GM23338 (cell line): ENCODE results near the gene SERTAD3. TPM values are rescaled to one million over a fixed set of nuclear protein-coding genes. Genes with fewer than 3 reads are reported as not detected.

Experiments
- ATAC-seq: fragments of 200-7000 bp; cut with Tn5 transposase; 3 replicates; pipeline ENCODE4 v1.9.1; 2020
- DNase-seq: peaks from one replicate; pipeline ENCODE4 v3.0.0-alpha.2; 2015; ENCODE audit warnings: low spot score
- H2AFZ ChIP-seq: fragments of 200-600 bp; sonication (generic); 2 replicates; pipeline ENCODE4 v1.8.0; 2016; ENCODE audit warnings: antibody characterized with exemption, mild to moderate bottlenecking, moderate library complexity
- H3F3A ChIP-seq: fragments of 200-600 bp; sonication (generic); replicated peaks from 2 replicates; pipeline ENCODE4 v1.8.0; 2017; ENCODE audit warnings: antibody characterized with exemption, mixed run types, low read depth
- H3K27ac ChIP-seq: fragments of 200-600 bp; sonication (generic); 2 replicates; pipeline ENCODE4 v1.6.1; 2016; ENCODE audit warnings: low read depth
- H3K27me3 ChIP-seq: fragments of 200-600 bp; sonication (generic); 2 replicates; pipeline ENCODE4 v1.8.0; 2016; ENCODE audit warnings: mild to moderate bottlenecking, mixed run types, moderate library complexity; ENCODE audit not compliant: insufficient read depth
- H3K36me3 ChIP-seq: fragments of 200-600 bp; sonication (generic); 2 replicates; pipeline ENCODE4 v1.8.0; 2016; ENCODE audit warnings: mild to moderate bottlenecking; ENCODE audit not compliant: insufficient read depth
- H3K4me1 ChIP-seq: fragments of 200-600 bp; sonication (generic); 2 replicates; pipeline ENCODE4 v1.8.0; 2016; ENCODE audit warnings: mild to moderate bottlenecking, moderate library complexity; ENCODE audit not compliant: insufficient read depth
- H3K4me2 ChIP-seq: fragments of 200-600 bp; sonication (generic); 2 replicates; pipeline ENCODE4 v1.7.1; 2017; ENCODE audit warnings: mixed run types
- H3K4me3 ChIP-seq: fragments of 200-600 bp; sonication (generic); 2 replicates; pipeline ENCODE4 v1.6.1; 2016; ENCODE audit warnings: mixed run types
- H3K79me2 ChIP-seq: fragments of 200-600 bp; sonication (generic); replicated peaks from 2 replicates; pipeline ENCODE4 v1.8.0; 2017; ENCODE audit warnings: mild to moderate bottlenecking; ENCODE audit not compliant: insufficient read depth
- H3K9me2 ChIP-seq: fragments of 200-600 bp; sonication (generic); 2 replicates; pipeline ENCODE4 v1.8.0; 2017; ENCODE audit not compliant: insufficient read depth
- H4K20me1 ChIP-seq: fragments of 200-600 bp; sonication (generic); replicated peaks from 2 replicates; pipeline ENCODE4 v1.8.0; 2017; ENCODE audit warnings: mild to moderate bottlenecking; ENCODE audit not compliant: insufficient read depth
- H3K27ac Mint-ChIP-seq: 2 replicates; pipeline ENCODE4 v1.8.0; 2020; ENCODE audit warnings: inconsistent platforms, mild to moderate bottlenecking, moderate library complexity, mixed read lengths
- H3K27me3 Mint-ChIP-seq: 3 replicates; pipeline ENCODE4 v1.8.0; 2022; ENCODE audit warnings: low read depth, mild to moderate bottlenecking, moderate library complexity, mixed read lengths, inconsistent platforms; ENCODE audit not compliant: insufficient read depth, poor library complexity
- H3K36me3 Mint-ChIP-seq: 3 replicates; pipeline ENCODE4 v1.8.0; 2021; ENCODE audit warnings: low read depth, mild to moderate bottlenecking, inconsistent platforms, moderate library complexity, mixed read lengths
- H3K4me1 Mint-ChIP-seq: 3 replicates; pipeline ENCODE4 v1.8.0; 2020; ENCODE audit warnings: mild to moderate bottlenecking, inconsistent platforms, mixed read lengths
- H3K4me3 Mint-ChIP-seq: 3 replicates; pipeline ENCODE4 v1.8.0; 2021; ENCODE audit warnings: moderate library complexity, mild to moderate bottlenecking, inconsistent platforms, mixed read lengths
- H3K9me3 Mint-ChIP-seq: 3 replicates; pipeline ENCODE4 v1.8.0; 2020; ENCODE audit warnings: moderate library complexity, mild to moderate bottlenecking, inconsistent platforms, mixed read lengths
- CREB1 ChIP-seq: fragments of 250-450 bp; sonication (Bioruptor Pico); IDR thresholded peaks from 2 replicates; pipeline ENCODE4 v1.5.0; 2020; ENCODE audit warnings: low read depth, mild to moderate bottlenecking, moderate library complexity
- CTCF ChIP-seq, 2 experiments: fragments of 200-600 bp in 1 of 2; sonication (generic) in 1 of 2; conservative IDR thresholded peaks; 2 replicates each; pipeline versions ENCODE4 v1.5.1 to v1.6.1; 2016 to 2017; ENCODE audit warnings: antibody characterized with exemption in 2 of 2, low read depth in 2 of 2, mild to moderate bottlenecking in 2 of 2, moderate library complexity in 1 of 2
- ETS1 ChIP-seq: IDR thresholded peaks from 2 replicates; pipeline ENCODE4 v1.6.1; 2016; ENCODE audit warnings: antibody characterized with exemption
- EZH2 ChIP-seq: fragments of 200-600 bp; sonication (generic); IDR thresholded peaks from one replicate; pipeline ENCODE4 v1.8.0; 2017; ENCODE audit warnings: antibody characterized with exemption, mild to moderate bottlenecking, low read depth; ENCODE audit not compliant: unreplicated experiment
- EZH2phosphoT487 ChIP-seq: fragments of 200-600 bp; sonication (generic); IDR thresholded peaks from one replicate; pipeline ENCODE4 v1.8.1; 2018; ENCODE audit warnings: antibody characterized with exemption; ENCODE audit not compliant: unreplicated experiment
- JUNB ChIP-seq: IDR thresholded peaks from one replicate; pipeline ENCODE4 v1.6.1; 2016; ENCODE audit warnings: antibody characterized with exemption; ENCODE audit not compliant: unreplicated experiment
- NANOG ChIP-seq: IDR thresholded peaks from 2 replicates; pipeline ENCODE4 v1.6.1; 2016; ENCODE audit warnings: antibody characterized with exemption, borderline replicate concordance
- POLR2AphosphoS5 ChIP-seq: IDR thresholded peaks from 2 replicates; pipeline ENCODE4 v1.6.1; 2016; ENCODE audit warnings: antibody characterized with exemption, low read depth
- REST ChIP-seq: IDR thresholded peaks from one replicate; pipeline ENCODE4 v1.6.1; 2018; ENCODE audit warnings: antibody characterized with exemption; ENCODE audit not compliant: unreplicated experiment
- STAT1 ChIP-seq: IDR thresholded peaks from one replicate; pipeline ENCODE4 v1.6.1; 2016; ENCODE audit warnings: antibody characterized with exemption; ENCODE audit not compliant: unreplicated experiment
- ZNF114 ChIP-seq: fragments of 250-450 bp; sonication (Bioruptor Pico); IDR thresholded peaks from 2 replicates; pipeline ENCODE4 v1.5.0; 2020; ENCODE audit warnings: mild to moderate bottlenecking, moderate library complexity
- ZNF331 ChIP-seq: fragments of 250-450 bp; sonication (Bioruptor Pico); IDR thresholded peaks from 2 replicates; pipeline ENCODE4 v1.5.0; 2020; ENCODE audit warnings: low read depth, mild to moderate bottlenecking, moderate library complexity
- ZNF462 ChIP-seq: fragments of 250-450 bp; sonication (Bioruptor Pico); IDR thresholded peaks from 2 replicates; pipeline ENCODE4 v1.5.0; 2020; ENCODE audit warnings: mild to moderate bottlenecking, moderate library complexity
- polyA plus RNA-seq: library from polyadenylated mRNA; unstranded; fragments of >200 nt; fragmentation: Nextera tagmentation; extraction: Ambion mirVana; gene quantifications from 2 replicates; pipeline ENCODE4 v1.2.1, GENCODE V29; 2016
- total RNA-seq: library from RNA; depleted of rRNA; stranded (reverse); fragments of >200 nt; shearing (Covaris generic); gene quantifications from 2 replicates; pipeline ENCODE4 v1.2.3, GENCODE V29; 2014

The SERTAD3 gene
- total and polyA plus RNA-seq, 2 experiments from 2014 or later: 15.4 to 24.1 TPM

GRCh38 chr19:40421993-40422747 is 22.0 kb downstream of the SERTAD3 start:
- TF ChIP-seq CTCF (conservative IDR thresholded peaks at IDR 0.05; ENCODE audit: low read depth in 2 of 2) (no peak), POLR2AphosphoS5 (no peak), STAT1 (no peak), CREB1 (CRISPR knock-in tag) (no peak), ZNF331 (CRISPR knock-in tag) (no peak), ETS1 (no peak), EZH2phosphoT487 (no peak), JUNB (no peak), ZNF114 (CRISPR knock-in tag) (no peak), ZNF462 (CRISPR knock-in tag) (no peak), EZH2 (no peak), NANOG (no peak), REST (no peak)
- H3K79me2 ChIP-seq: no peaks in the 10 kb centered on the region; the same call in none of the 2 replicates
- no peak overlapping the region for H2AFZ ChIP-seq
- DNase-seq (no peak), ATAC-seq (no peak)
- H3K4me3 ChIP-seq: peak overlapping the region; percentile 87; the same call in 1 of the 2 replicates
- no peaks in the 10 kb centered on the region for H4K20me1 ChIP-seq
- peaks cover 11% of the 10 kb centered on the region for H3K27me3 Mint-ChIP-seq
- H3F3A ChIP-seq: 0 out of 2 replicates have a peak, but pooled peaks cover 2% of the 10 kb centered on the region
- H3K36me3 ChIP-seq: no peaks in the 10 kb centered on the region
- H3K36me3 Mint-ChIP-seq: peaks cover 12% of the 10 kb centered on the region
- H3K27me3 ChIP-seq: no peaks in the 10 kb centered on the region
- no peak overlapping the region for H3K27ac Mint-ChIP-seq
- peak overlapping the region; percentile 95 for H3K4me2 ChIP-seq
- H3K9me3 Mint-ChIP-seq: peaks cover 3% of the 10 kb centered on the region; the same call in 1 of the 3 replicates
- peak overlapping the region; percentile 98 for H3K27ac ChIP-seq
- peaks cover 17% of the 10 kb centered on the region for H3K4me1 ChIP-seq
- peak overlapping the region; percentile 73; the same call in 2 of the 3 replicates for H3K4me3 Mint-ChIP-seq
- H3K4me1 Mint-ChIP-seq: peaks cover 21% of the 10 kb centered on the region
- no peaks in the 10 kb centered on the region for H3K9me2 ChIP-seq
